Activated T-helper 17 cell treated with anti-CD3 and anti-CD28 coated beads, Interleukin-2, amount 50 U/mL, for 72 hours (primary cell): ENCODE results near the gene YWHAG. TPM values are rescaled to one million over a fixed set of nuclear protein-coding genes. Genes with fewer than 3 reads are reported as not detected.
"Not testable (repeated sequence)": the region's sequence is repeated elsewhere in the genome, so short reads cannot be mapped to it uniquely, and the experiment has no call there.

Source experiments
- ATAC-seq: fragments of 150-1000 bp; cut with Tn5 transposase; replicated peaks from 2 replicates; pipeline ENCODE4 v1.10.0; 2021; ENCODE audit warnings: mild to moderate bottlenecking, moderate library complexity
- H3K27ac Mint-ChIP-seq: one replicate; pipeline ENCODE4 v1.8.0; 2022; ENCODE audit warnings: mixed read lengths
- H3K27me3 Mint-ChIP-seq: one replicate; pipeline ENCODE4 v1.8.0; 2022; ENCODE audit warnings: mixed read lengths
- H3K36me3 Mint-ChIP-seq: one replicate; pipeline ENCODE4 v1.8.0; 2022; ENCODE audit warnings: low read depth, mild to moderate bottlenecking, mixed read lengths
- H3K4me1 Mint-ChIP-seq: one replicate; pipeline ENCODE4 v1.8.0; 2022; ENCODE audit warnings: mixed read lengths
- H3K4me3 Mint-ChIP-seq: one replicate; pipeline ENCODE4 v1.8.0; 2022; ENCODE audit warnings: mild to moderate bottlenecking, mixed read lengths
- H3K9me3 Mint-ChIP-seq: one replicate; pipeline ENCODE4 v1.8.0; 2022; ENCODE audit warnings: mixed read lengths
- total RNA-seq, 2 donors: library from RNA; stranded (reverse); gene quantifications; one replicate each; pipeline ENCODE4 v1.2.3, GENCODE V29; 2022

The YWHAG gene
- total RNA-seq, 2 donors from 2014 or later, result 118 to 156 TPM

GRCh38 chr7:76363754-76364153 is 5.0 kb upstream of the YWHAG start:
- not testable (repeated sequence) for H3K9me3 Mint-ChIP-seq, H3K27me3 Mint-ChIP-seq, H3K4me1 Mint-ChIP-seq, H3K36me3 Mint-ChIP-seq, ATAC-seq
- Mint-ChIP-seq H3K27ac (peak overlapping the region; percentile 67), H3K4me3 (peak overlapping the region; percentile 69)

GRCh38 chr7:76359978-76360638 is 1.3 kb upstream of the YWHAG start:
- peak overlapping the region; percentile 97 for H3K4me3 Mint-ChIP-seq
- peak overlapping the region; percentile 95 for H3K27ac Mint-ChIP-seq
- H3K36me3 Mint-ChIP-seq, result peaks cover 40% of the 10 kb centered on the region
- H3K4me1 Mint-ChIP-seq, result peaks cover 25% of the 10 kb centered on the region
- no peaks in the 10 kb centered on the region for H3K27me3 Mint-ChIP-seq
- H3K9me3 Mint-ChIP-seq, result no peaks in the 10 kb centered on the region
- ATAC-seq, result no peak

- Mint-ChIP-seq H3K4me1 (peaks cover 32% of the 10 kb centered on the region), H3K4me3 (peak overlapping the region; percentile 97), H3K36me3 (peaks cover 47% of the 10 kb centered on the region), H3K9me3 (no peaks in the 10 kb centered on the region), H3K27me3 (no peaks in the 10 kb centered on the region), H3K27ac (peak overlapping the region; percentile 95)
- peak; percentile 94 for ATAC-seq
Measured at GRCh38 chr7:76359111-76359977, 553 bp upstream of the YWHAG start.

- H3K9me3 Mint-ChIP-seq, result no peaks in the 10 kb centered on the region
- peaks cover 60% of the 10 kb centered on the region for H3K36me3 Mint-ChIP-seq
- peak overlapping the region; percentile 95 for H3K27ac Mint-ChIP-seq
- ATAC-seq, result peak; percentile 3
- no peaks in the 10 kb centered on the region for H3K27me3 Mint-ChIP-seq
- peak overlapping the region; percentile 97 for H3K4me3 Mint-ChIP-seq
- H3K4me1 Mint-ChIP-seq, result peaks cover 28% of the 10 kb centered on the region
Measured at GRCh38 chr7:76358011-76358480, 745 bp downstream of the YWHAG start.

GRCh38 chr7:76357475-76358010 is 1.2 kb downstream of the YWHAG start:
- peaks cover 63% of the 10 kb centered on the region for H3K36me3 Mint-ChIP-seq
- H3K27ac Mint-ChIP-seq, result peak overlapping the region; percentile 95
- H3K27me3 Mint-ChIP-seq, result no peaks in the 10 kb centered on the region
- no peaks in the 10 kb centered on the region for H3K9me3 Mint-ChIP-seq
- no peak for ATAC-seq
- peaks cover 29% of the 10 kb centered on the region for H3K4me1 Mint-ChIP-seq
- peak overlapping the region; percentile 97 for H3K4me3 Mint-ChIP-seq

- Mint-ChIP-seq H3K4me1 (peaks cover 36% of the 10 kb centered on the region), H3K27ac (peak overlapping the region; percentile 95), H3K36me3 (peaks cover 70% of the 10 kb centered on the region), H3K4me3 (peak overlapping the region; percentile 97), H3K9me3 (no peaks in the 10 kb centered on the region), H3K27me3 (no peaks in the 10 kb centered on the region)
- no peak for ATAC-seq
Measured at GRCh38 chr7:76356823-76357222, 2.0 kb downstream of the YWHAG start.

- H3K27ac Mint-ChIP-seq, result peak overlapping the region; percentile 41
- H3K4me3 Mint-ChIP-seq, result peak overlapping the region; percentile 97
- H3K9me3 Mint-ChIP-seq, result no peaks in the 10 kb centered on the region
- H3K36me3 Mint-ChIP-seq, result peaks cover 78% of the 10 kb centered on the region
- no peak for ATAC-seq
- H3K27me3 Mint-ChIP-seq, result no peaks in the 10 kb centered on the region
- peaks cover 41% of the 10 kb centered on the region for H3K4me1 Mint-ChIP-seq
Measured at GRCh38 chr7:76356115-76356514, 2.7 kb downstream of the YWHAG start.

GRCh38 chr7:76354981-76355730 is 3.6 kb downstream of the YWHAG start:
- no peak for ATAC-seq
- Mint-ChIP-seq H3K4me1 (peaks cover 44% of the 10 kb centered on the region), H3K27ac (no peak overlapping the region), H3K9me3 (no peaks in the 10 kb centered on the region), H3K4me3 (peak overlapping the region; percentile 97), H3K36me3 (peaks cover 87% of the 10 kb centered on the region), H3K27me3 (no peaks in the 10 kb centered on the region)

- ATAC-seq, result no peak
- Mint-ChIP-seq H3K27ac (no peak overlapping the region), H3K9me3 (no peaks in the 10 kb centered on the region), H3K4me3 (peak overlapping the region; percentile 97), H3K4me1 (peaks cover 43% of the 10 kb centered on the region), H3K36me3 (peaks cover 93% of the 10 kb centered on the region), H3K27me3 (no peaks in the 10 kb centered on the region)
Measured at GRCh38 chr7:76354516-76354915, 4.3 kb downstream of the YWHAG start.

GRCh38 chr7:76353744-76354143 is 5.0 kb downstream of the YWHAG start:
- Mint-ChIP-seq H3K36me3 (peaks cover 93% of the 10 kb centered on the region), H3K4me1 (peaks cover 45% of the 10 kb centered on the region), H3K27ac (no peak overlapping the region), H3K27me3 (no peaks in the 10 kb centered on the region), H3K9me3 (no peaks in the 10 kb centered on the region), H3K4me3 (no peak overlapping the region)
- no peak for ATAC-seq

GRCh38 chr7:76352193-76352592 is 6.6 kb downstream of the YWHAG start:
- peak overlapping the region; percentile 51 for H3K4me3 Mint-ChIP-seq
- H3K4me1 Mint-ChIP-seq, result peaks cover 47% of the 10 kb centered on the region
- peak overlapping the region; percentile 79 for H3K27ac Mint-ChIP-seq
- peak; percentile 96 for ATAC-seq
- peaks cover 98% of the 10 kb centered on the region for H3K36me3 Mint-ChIP-seq
- no peaks in the 10 kb centered on the region for H3K9me3 Mint-ChIP-seq
- H3K27me3 Mint-ChIP-seq, result no peaks in the 10 kb centered on the region

- no peak overlapping the region for H3K4me3 Mint-ChIP-seq
- no peaks in the 10 kb centered on the region for H3K9me3 Mint-ChIP-seq
- H3K27me3 Mint-ChIP-seq, result no peaks in the 10 kb centered on the region
- H3K36me3 Mint-ChIP-seq, result peaks cover 98% of the 10 kb centered on the region
- ATAC-seq, result no peak
- H3K27ac Mint-ChIP-seq, result no peak overlapping the region
- peaks cover 54% of the 10 kb centered on the region for H3K4me1 Mint-ChIP-seq
Measured at GRCh38 chr7:76351372-76351771, 7.4 kb downstream of the YWHAG start.

GRCh38 chr7:76349313-76349885 is 9.4 kb downstream of the YWHAG start:
- no peaks in the 10 kb centered on the region for H3K9me3 Mint-ChIP-seq
- peaks cover 98% of the 10 kb centered on the region for H3K36me3 Mint-ChIP-seq
- peak overlapping the region; percentile 7 for H3K4me3 Mint-ChIP-seq
- H3K27me3 Mint-ChIP-seq, result no peaks in the 10 kb centered on the region
- no peak for ATAC-seq
- peaks cover 49% of the 10 kb centered on the region for H3K4me1 Mint-ChIP-seq
- H3K27ac Mint-ChIP-seq, result no peak overlapping the region

GRCh38 chr7:76347710-76348109 is 11.1 kb downstream of the YWHAG start:
- peak overlapping the region; percentile 46 for H3K4me3 Mint-ChIP-seq
- H3K9me3 Mint-ChIP-seq, result no peaks in the 10 kb centered on the region
- ATAC-seq, result no peak

More at GRCh38 chr7:76347710-76348109, 11.1 kb downstream of the YWHAG start:
- Mint-ChIP-seq H3K27me3 (no peaks in the 10 kb centered on the region), H3K27ac (peak overlapping the region; percentile 45), H3K4me1 (peaks cover 61% of the 10 kb centered on the region), H3K36me3 (peaks cover 100% of the 10 kb centered on the region)
